ENCODE data around the gene APBB2.

Gene APBB2

GRCh38 chr4:41044165-41044564 lies 170.2 kb downstream of the APBB2 start:
- no peaks in the 10 kb centered on the region for H3K36me3 ChIP-seq (ENCODE audit: control insufficient read depth, low read depth, low read length)
- H3K27ac ChIP-seq (ENCODE audit: low read length) = no peak overlapping the region
- no peaks in the 10 kb centered on the region for H3K4me1 ChIP-seq (ENCODE audit: control insufficient read depth, low read depth, low read length)
- H3K9ac ChIP-seq (ENCODE audit: low read length) = no peak overlapping the region
- no peaks in the 10 kb centered on the region for H3K9me3 ChIP-seq (ENCODE audit: control insufficient read depth, low read depth, low read length)
- H3K27me3 ChIP-seq (ENCODE audit: control insufficient read depth, insufficient read depth, low read length) = no peaks in the 10 kb centered on the region
- no peak overlapping the region for H3K4me3 ChIP-seq (ENCODE audit: low read length)

GRCh38 chr4:41043465-41043864 lies 170.9 kb downstream of the APBB2 start:
- Histone ChIP-seq H3K27me3 (ENCODE audit: control insufficient read depth, insufficient read depth, low read length) (no peaks in the 10 kb centered on the region), H3K27ac (ENCODE audit: low read length) (no peak overlapping the region), H3K4me3 (ENCODE audit: low read length) (no peak overlapping the region), H3K36me3 (ENCODE audit: control insufficient read depth, low read depth, low read length) (no peaks in the 10 kb centered on the region), H3K9me3 (ENCODE audit: control insufficient read depth, low read depth, low read length) (no peaks in the 10 kb centered on the region), H3K4me1 (ENCODE audit: control insufficient read depth, low read depth, low read length) (no peaks in the 10 kb centered on the region), H3K9ac (ENCODE audit: low read length) (no peak overlapping the region)

GRCh38 chr4:41041551-41041950 lies 172.8 kb downstream of the APBB2 start:
- no peak overlapping the region for H3K9ac ChIP-seq (ENCODE audit: low read length)
- H3K9me3 ChIP-seq (ENCODE audit: control insufficient read depth, low read depth, low read length) = no peaks in the 10 kb centered on the region
- no peak overlapping the region for H3K27ac ChIP-seq (ENCODE audit: low read length)
- no peaks in the 10 kb centered on the region for H3K27me3 ChIP-seq (ENCODE audit: control insufficient read depth, insufficient read depth, low read length)
- no peaks in the 10 kb centered on the region for H3K36me3 ChIP-seq (ENCODE audit: control insufficient read depth, low read depth, low read length)
- no peaks in the 10 kb centered on the region for H3K4me1 ChIP-seq (ENCODE audit: control insufficient read depth, low read depth, low read length)
- H3K4me3 ChIP-seq (ENCODE audit: low read length) = no peak overlapping the region

- Histone ChIP-seq H3K4me1 (ENCODE audit: control insufficient read depth, low read depth, low read length) (no peaks in the 10 kb centered on the region), H3K4me3 (ENCODE audit: low read length) (no peak overlapping the region), H3K36me3 (ENCODE audit: control insufficient read depth, low read depth, low read length) (no peaks in the 10 kb centered on the region), H3K27ac (ENCODE audit: low read length) (no peak overlapping the region), H3K9ac (ENCODE audit: low read length) (no peak overlapping the region), H3K9me3 (ENCODE audit: control insufficient read depth, low read depth, low read length) (no peaks in the 10 kb centered on the region), H3K27me3 (ENCODE audit: control insufficient read depth, insufficient read depth, low read length) (no peaks in the 10 kb centered on the region)
Observed at GRCh38 chr4:41039317-41039716, 175.0 kb downstream of the APBB2 start.

- H3K9me3 ChIP-seq (ENCODE audit: control insufficient read depth, low read depth, low read length) = no peaks in the 10 kb centered on the region
- H3K27me3 ChIP-seq (ENCODE audit: control insufficient read depth, insufficient read depth, low read length) = no peaks in the 10 kb centered on the region
- H3K36me3 ChIP-seq (ENCODE audit: control insufficient read depth, low read depth, low read length) = no peaks in the 10 kb centered on the region
- no peak overlapping the region for H3K27ac ChIP-seq (ENCODE audit: low read length)
- H3K9ac ChIP-seq (ENCODE audit: low read length) = no peak overlapping the region
- H3K4me1 ChIP-seq (ENCODE audit: control insufficient read depth, low read depth, low read length) = no peaks in the 10 kb centered on the region
- H3K4me3 ChIP-seq (ENCODE audit: low read length) = no peak overlapping the region
Observed at GRCh38 chr4:41038304-41038703, 176.0 kb downstream of the APBB2 start.

- Histone ChIP-seq H3K27ac (ENCODE audit: low read length) (no peak overlapping the region), H3K4me3 (ENCODE audit: low read length) (no peak overlapping the region), H3K9me3 (ENCODE audit: control insufficient read depth, low read depth, low read length) (peaks cover 12% of the 10 kb centered on the region), H3K36me3 (ENCODE audit: control insufficient read depth, low read depth, low read length) (no peaks in the 10 kb centered on the region), H3K4me1 (ENCODE audit: control insufficient read depth, low read depth, low read length) (no peaks in the 10 kb centered on the region), H3K27me3 (ENCODE audit: control insufficient read depth, insufficient read depth, low read length) (no peaks in the 10 kb centered on the region), H3K9ac (ENCODE audit: low read length) (no peak overlapping the region)
Observed at GRCh38 chr4:41029098-41029497, 185.2 kb downstream of the APBB2 start.

GRCh38 chr4:41028392-41029076 lies 185.8 kb downstream of the APBB2 start:
- Histone ChIP-seq H3K4me3 (ENCODE audit: low read length) (no peak overlapping the region), H3K27me3 (ENCODE audit: control insufficient read depth, insufficient read depth, low read length) (no peaks in the 10 kb centered on the region), H3K9me3 (ENCODE audit: control insufficient read depth, low read depth, low read length) (peaks cover 18% of the 10 kb centered on the region), H3K4me1 (ENCODE audit: control insufficient read depth, low read depth, low read length) (no peaks in the 10 kb centered on the region), H3K36me3 (ENCODE audit: control insufficient read depth, low read depth, low read length) (no peaks in the 10 kb centered on the region), H3K9ac (ENCODE audit: low read length) (no peak overlapping the region), H3K27ac (ENCODE audit: low read length) (no peak overlapping the region)

- H3K9ac ChIP-seq (ENCODE audit: low read length) = no peak overlapping the region
- H3K27ac ChIP-seq (ENCODE audit: low read length) = no peak overlapping the region
- H3K4me1 ChIP-seq (ENCODE audit: control insufficient read depth, low read depth, low read length) = no peaks in the 10 kb centered on the region
- peaks cover 19% of the 10 kb centered on the region for H3K9me3 ChIP-seq (ENCODE audit: control insufficient read depth, low read depth, low read length)
- H3K27me3 ChIP-seq (ENCODE audit: control insufficient read depth, insufficient read depth, low read length) = no peaks in the 10 kb centered on the region
- H3K36me3 ChIP-seq (ENCODE audit: control insufficient read depth, low read depth, low read length) = no peaks in the 10 kb centered on the region
- no peak overlapping the region for H3K4me3 ChIP-seq (ENCODE audit: low read length)
Observed at GRCh38 chr4:41026971-41027370, 187.4 kb downstream of the APBB2 start.

GRCh38 chr4:41025824-41026223 lies 188.5 kb downstream of the APBB2 start:
- Histone ChIP-seq H3K4me3 (ENCODE audit: low read length) (no peak overlapping the region), H3K36me3 (ENCODE audit: control insufficient read depth, low read depth, low read length) (no peaks in the 10 kb centered on the region), H3K27me3 (ENCODE audit: control insufficient read depth, insufficient read depth, low read length) (no peaks in the 10 kb centered on the region), H3K4me1 (ENCODE audit: control insufficient read depth, low read depth, low read length) (no peaks in the 10 kb centered on the region), H3K27ac (ENCODE audit: low read length) (no peak overlapping the region), H3K9me3 (ENCODE audit: control insufficient read depth, low read depth, low read length) (peaks cover 19% of the 10 kb centered on the region), H3K9ac (ENCODE audit: low read length) (no peak overlapping the region)

GRCh38 chr4:41024556-41025491 lies 189.5 kb downstream of the APBB2 start:
- H3K4me1 ChIP-seq (ENCODE audit: control insufficient read depth, low read depth, low read length) = no peaks in the 10 kb centered on the region
- H3K9ac ChIP-seq (ENCODE audit: low read length) = no peak overlapping the region
- no peak overlapping the region for H3K27ac ChIP-seq (ENCODE audit: low read length)
- H3K9me3 ChIP-seq (ENCODE audit: control insufficient read depth, low read depth, low read length) = peaks cover 19% of the 10 kb centered on the region
- H3K36me3 ChIP-seq (ENCODE audit: control insufficient read depth, low read depth, low read length) = no peaks in the 10 kb centered on the region
- no peaks in the 10 kb centered on the region for H3K27me3 ChIP-seq (ENCODE audit: control insufficient read depth, insufficient read depth, low read length)
- no peak overlapping the region for H3K4me3 ChIP-seq (ENCODE audit: low read length)

GRCh38 chr4:41022116-41022515 lies 192.2 kb downstream of the APBB2 start:
- no peaks in the 10 kb centered on the region for H3K4me1 ChIP-seq (ENCODE audit: control insufficient read depth, low read depth, low read length)
- H3K27me3 ChIP-seq (ENCODE audit: control insufficient read depth, insufficient read depth, low read length) = no peaks in the 10 kb centered on the region
- no peak overlapping the region for H3K4me3 ChIP-seq (ENCODE audit: low read length)
- peaks cover 19% of the 10 kb centered on the region for H3K9me3 ChIP-seq (ENCODE audit: control insufficient read depth, low read depth, low read length)
- no peak overlapping the region for H3K27ac ChIP-seq (ENCODE audit: low read length)
- no peak overlapping the region for H3K9ac ChIP-seq (ENCODE audit: low read length)
- H3K36me3 ChIP-seq (ENCODE audit: control insufficient read depth, low read depth, low read length) = no peaks in the 10 kb centered on the region

Data from iPS-18a (cell line).